ENCODE results near the gene CDC16.
A peak's percentile ranks its signal among the peaks of the same experiment; 100 is the strongest.
"Not testable (repeated sequence)": the region's sequence is repeated elsewhere in the genome, so short reads cannot be mapped to it uniquely, and the experiment has no call there.

The CDC16 gene

GRCh38 chr13:114234645-114235421, at the start of gene CDC16:
Gene CDC16 (plus strand): TSS chr13:114234897. CDS start chr13:114235085, 188 bp downstream.
- DNase-seq (ENCODE audit: low read depth) = peak; percentile 92

- DNase-seq (ENCODE audit: low read depth) = no peak
Measured at GRCh38 chr13:114185182-114185971, 49.3 kb upstream of the CDC16 start.

GRCh38 chr13:114194853-114195252, 39.8 kb upstream of the CDC16 start:
- no peak for DNase-seq (ENCODE audit: low read depth)

GRCh38 chr13:114196629-114197028, 38.1 kb upstream of the CDC16 start:
- DNase-seq (ENCODE audit: low read depth) = no peak

- no peak for DNase-seq (ENCODE audit: low read depth)
Measured at GRCh38 chr13:114198556-114198955, 36.1 kb upstream of the CDC16 start.

- DNase-seq (ENCODE audit: low read depth) = not testable (repeated sequence)
Measured at GRCh38 chr13:114199526-114199925, 35.2 kb upstream of the CDC16 start.

GRCh38 chr13:114199954-114200353, 34.7 kb upstream of the CDC16 start:
- DNase-seq (ENCODE audit: low read depth) = no peak

GRCh38 chr13:114200399-114200911, 34.2 kb upstream of the CDC16 start:
- peak; percentile 31 for DNase-seq (ENCODE audit: low read depth)

GRCh38 chr13:114202581-114202980, 32.1 kb upstream of the CDC16 start:
- DNase-seq (ENCODE audit: low read depth) = no peak

- no peak for DNase-seq (ENCODE audit: low read depth)
Measured at GRCh38 chr13:114203536-114203935, 31.2 kb upstream of the CDC16 start.

- DNase-seq (ENCODE audit: low read depth) = no peak
Measured at GRCh38 chr13:114204894-114205293, 29.8 kb upstream of the CDC16 start.

- no peak for DNase-seq (ENCODE audit: low read depth)
Measured at GRCh38 chr13:114208134-114208533, 26.6 kb upstream of the CDC16 start.

GRCh38 chr13:114211446-114212157, 23.1 kb upstream of the CDC16 start:
- no peak for DNase-seq (ENCODE audit: low read depth)

- peak; percentile 76 for DNase-seq (ENCODE audit: low read depth)
Measured at GRCh38 chr13:114212158-114212495, 22.6 kb upstream of the CDC16 start.

- no peak for DNase-seq (ENCODE audit: low read depth)
Measured at GRCh38 chr13:114213980-114214379, 20.7 kb upstream of the CDC16 start.

- no peak for DNase-seq (ENCODE audit: low read depth)
Measured at GRCh38 chr13:114219392-114219791, 15.3 kb upstream of the CDC16 start.

GRCh38 chr13:114222461-114222968, 12.2 kb upstream of the CDC16 start:
- peak; percentile 69 for DNase-seq (ENCODE audit: low read depth)

GRCh38 chr13:114224201-114224600, 10.5 kb upstream of the CDC16 start:
- DNase-seq (ENCODE audit: low read depth) = no peak

- no peak for DNase-seq (ENCODE audit: low read depth)
Measured at GRCh38 chr13:114225610-114226009, 9.1 kb upstream of the CDC16 start.

- no peak for DNase-seq (ENCODE audit: low read depth)
Measured at GRCh38 chr13:114226088-114226487, 8.6 kb upstream of the CDC16 start.

- peak; percentile 69 for DNase-seq (ENCODE audit: low read depth)
Measured at GRCh38 chr13:114226699-114227323, 7.9 kb upstream of the CDC16 start.

GRCh38 chr13:114227528-114227927, 7.2 kb upstream of the CDC16 start:
- no peak for DNase-seq (ENCODE audit: low read depth)

Data from iris pigment epithelial cell (primary cell).